Endometrial microvascular endothelial cells (primary cell): ENCODE data around the gene ERCC1. TPM values are rescaled to one million over a fixed set of nuclear protein-coding genes. Genes with fewer than 3 reads are reported as not detected.
"Not testable (repeated sequence)": the region's sequence is repeated elsewhere in the genome, so short reads cannot be mapped to it uniquely, and the experiment has no call there.

ENCODE experiments used
- in situ Hi-C: cut with HindIII; loops from 2 replicates; pipeline ENCODE4 v1.10.0; 2017; ENCODE audit warnings: low sequenced_read_pairs, low pct_unique_long_range_greater_than_20kb; ENCODE audit errors: inconsistent ontology term
- total RNA-seq: library from RNA; depleted of rRNA; stranded (reverse); fragments of >200 nt; gene quantifications from one replicate; pipeline ENCODE4 v1.2.3, GENCODE V29; 2015; ENCODE audit errors: inconsistent ontology term

The ERCC1 gene
- total RNA-seq, 1 donor from 2014 or later = 109 TPM

GRCh38 chr19:45439569-45440258 lies 16.0 kb upstream of the ERCC1 start:
- in situ Hi-C loops = no loop called here

- in situ Hi-C loops = no loop called here
Observed at GRCh38 chr19:45439190-45439568, 15.5 kb upstream of the ERCC1 start.

GRCh38 chr19:45437328-45437727 lies 13.6 kb upstream of the ERCC1 start:
- in situ Hi-C loops = no loop called here

GRCh38 chr19:45432543-45432942 lies 8.8 kb upstream of the ERCC1 start:
- in situ Hi-C loops = not testable (repeated sequence)

- in situ Hi-C loops = not testable (repeated sequence)
Observed at GRCh38 chr19:45431008-45431407, 7.3 kb upstream of the ERCC1 start.

- in situ Hi-C loops = not testable (repeated sequence)
Observed at GRCh38 chr19:45429896-45430295, 6.2 kb upstream of the ERCC1 start.

GRCh38 chr19:45428384-45429231 lies 4.9 kb upstream of the ERCC1 start:
- in situ Hi-C loops = no loop called here

GRCh38 chr19:45424191-45425058 lies 708 bp upstream of the ERCC1 start:
- in situ Hi-C loops = no loop called here

- in situ Hi-C loops = no loop called here
Observed at GRCh38 chr19:45423033-45423588, 606 bp downstream of the ERCC1 start.

GRCh38 chr19:45421947-45422498 lies 1.7 kb downstream of the ERCC1 start:
- in situ Hi-C loops = no loop called here

GRCh38 chr19:45420871-45421270 lies 2.8 kb downstream of the ERCC1 start:
- in situ Hi-C loops = no loop called here

- in situ Hi-C loops = no loop called here
Observed at GRCh38 chr19:45420356-45420755, 3.4 kb downstream of the ERCC1 start.

GRCh38 chr19:45419895-45420294 lies 3.8 kb downstream of the ERCC1 start:
- in situ Hi-C loops = no loop called here

- in situ Hi-C loops = no loop called here
Observed at GRCh38 chr19:45419396-45419795, 4.3 kb downstream of the ERCC1 start.

GRCh38 chr19:45418802-45419201 lies 4.9 kb downstream of the ERCC1 start:
- in situ Hi-C loops = no loop called here

GRCh38 chr19:45417151-45417550 lies 6.6 kb downstream of the ERCC1 start:
- in situ Hi-C loops = no loop called here

- in situ Hi-C loops = no loop called here
Observed at GRCh38 chr19:45414468-45414867, 9.2 kb downstream of the ERCC1 start.

GRCh38 chr19:45413497-45413896 lies 10.2 kb downstream of the ERCC1 start:
- in situ Hi-C loops = no loop called here

GRCh38 chr19:45410330-45410729 lies 13.4 kb downstream of the ERCC1 start:
- in situ Hi-C loops = not testable (repeated sequence)
